HCT116 (cell line): ENCODE data around the gene ARHGAP10.

ENCODE experiments used
- ATF3 ChIP-seq: IDR thresholded peaks from 2 replicates; pipeline ENCODE4 v1.6.1; 2012
- CEBPB ChIP-seq: IDR thresholded peaks from 2 replicates; pipeline ENCODE4 v1.6.1; 2012; ENCODE audit warnings: low read depth
- CTCF ChIP-seq, 3 experiments: fragments of 200-600 bp in 1 of 3; sonication (generic) in 1 of 3; IDR thresholded peaks in 2 of 3; conservative IDR thresholded peaks in 1 of 3; 2 replicates each; pipeline ENCODE4 v1.5.1; 2012 to 2017; ENCODE audit warnings: low read depth in 2 of 3, low read length in 2 of 3, antibody characterized with exemption in 1 of 3, borderline replicate concordance in 1 of 3, control low read depth in 1 of 3, mild to moderate bottlenecking in 1 of 3, mixed read lengths in 1 of 3, mixed run types in 1 of 3, moderate library complexity in 1 of 3; ENCODE audit not compliant: insufficient read depth in 1 of 3
- EZH2 ChIP-seq: fragments of 200-600 bp; sonication (generic); IDR thresholded peaks from 2 replicates; pipeline ENCODE4 v1.6.1; 2017; ENCODE audit warnings: antibody characterized with exemption, mixed run types
- EZH2phosphoT487 ChIP-seq: fragments of 200-600 bp; IDR thresholded peaks from 2 replicates; pipeline ENCODE4 v1.6.1; 2018; ENCODE audit warnings: antibody characterized with exemption, borderline replicate concordance
- JUND ChIP-seq: IDR thresholded peaks from 2 replicates; pipeline ENCODE4 v1.6.1; 2012
- POLR2A ChIP-seq: IDR thresholded peaks from 2 replicates; pipeline ENCODE4 v1.7.0; 2011; ENCODE audit warnings: borderline replicate concordance; ENCODE audit not compliant: insufficient read depth, insufficient read length; ENCODE audit errors: extremely low read depth
- POLR2AphosphoS5 ChIP-seq: IDR thresholded peaks from 2 replicates; pipeline ENCODE4 v1.6.1; 2011; ENCODE audit warnings: mild to moderate bottlenecking, low read depth, low read length, moderate library complexity
- RAD21 ChIP-seq: IDR thresholded peaks from 2 replicates; pipeline ENCODE4 v1.6.1; 2012; ENCODE audit warnings: low read depth, mild to moderate bottlenecking
- YY1 ChIP-seq: IDR thresholded peaks from 2 replicates; pipeline ENCODE4 v1.6.1; 2011; ENCODE audit warnings: low read length, low read depth, moderate library complexity, mild to moderate bottlenecking; ENCODE audit not compliant: insufficient replicate concordance; ENCODE audit errors: extremely low read depth
- ZBTB33 ChIP-seq: IDR thresholded peaks from 2 replicates; pipeline ENCODE4 v1.6.1; 2011; ENCODE audit warnings: mild to moderate bottlenecking, low read length, moderate library complexity; ENCODE audit not compliant: insufficient replicate concordance; ENCODE audit errors: extremely low read depth
- ZNF274 ChIP-seq: fragments of 200-500 bp; sonication (Bioruptor generic); IDR thresholded peaks from 2 replicates; pipeline ENCODE4 v1.6.1; 2014; ENCODE audit warnings: mild to moderate bottlenecking, low read depth, low read length, inconsistent platforms
- TF ChIP-seq, protein P1 (sequence below): IDR thresholded peaks from 2 replicates; pipeline ENCODE4 v1.6.1; 2012; ENCODE audit warnings: low read depth

- TF ChIP-seq CTCF (IDR thresholded peaks at IDR 0.05 in 2 of 3, conservative IDR thresholded peaks at IDR 0.05 in 1 of 3; ENCODE audit: borderline replicate concordance in 1 of 3, insufficient read depth in 1 of 3, low read depth in 2 of 3, low read length in 2 of 3) = no peak
- TF ChIP-seq EZH2 = no peak
- no peak for TF ChIP-seq ZNF274
- no peak for TF ChIP-seq POLR2AphosphoS5
- TF ChIP-seq JUND = no peak
- TF ChIP-seq EZH2phosphoT487 = no peak
- TF ChIP-seq YY1 = no peak
- no peak for TF ChIP-seq POLR2A
- TF ChIP-seq CEBPB = no peak
- TF ChIP-seq, protein P1, sequence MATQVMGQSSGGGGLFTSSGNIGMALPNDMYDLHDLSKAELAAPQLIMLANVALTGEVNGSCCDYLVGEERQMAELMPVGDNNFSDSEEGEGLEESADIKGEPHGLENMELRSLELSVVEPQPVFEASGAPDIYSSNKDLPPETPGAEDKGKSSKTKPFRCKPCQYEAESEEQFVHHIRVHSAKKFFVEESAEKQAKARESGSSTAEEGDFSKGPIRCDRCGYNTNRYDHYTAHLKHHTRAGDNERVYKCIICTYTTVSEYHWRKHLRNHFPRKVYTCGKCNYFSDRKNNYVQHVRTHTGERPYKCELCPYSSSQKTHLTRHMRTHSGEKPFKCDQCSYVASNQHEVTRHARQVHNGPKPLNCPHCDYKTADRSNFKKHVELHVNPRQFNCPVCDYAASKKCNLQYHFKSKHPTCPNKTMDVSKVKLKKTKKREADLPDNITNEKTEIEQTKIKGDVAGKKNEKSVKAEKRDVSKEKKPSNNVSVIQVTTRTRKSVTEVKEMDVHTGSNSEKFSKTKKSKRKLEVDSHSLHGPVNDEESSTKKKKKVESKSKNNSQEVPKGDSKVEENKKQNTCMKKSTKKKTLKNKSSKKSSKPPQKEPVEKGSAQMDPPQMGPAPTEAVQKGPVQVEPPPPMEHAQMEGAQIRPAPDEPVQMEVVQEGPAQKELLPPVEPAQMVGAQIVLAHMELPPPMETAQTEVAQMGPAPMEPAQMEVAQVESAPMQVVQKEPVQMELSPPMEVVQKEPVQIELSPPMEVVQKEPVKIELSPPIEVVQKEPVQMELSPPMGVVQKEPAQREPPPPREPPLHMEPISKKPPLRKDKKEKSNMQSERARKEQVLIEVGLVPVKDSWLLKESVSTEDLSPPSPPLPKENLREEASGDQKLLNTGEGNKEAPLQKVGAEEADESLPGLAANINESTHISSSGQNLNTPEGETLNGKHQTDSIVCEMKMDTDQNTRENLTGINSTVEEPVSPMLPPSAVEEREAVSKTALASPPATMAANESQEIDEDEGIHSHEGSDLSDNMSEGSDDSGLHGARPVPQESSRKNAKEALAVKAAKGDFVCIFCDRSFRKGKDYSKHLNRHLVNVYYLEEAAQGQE = no peak
- no peak for TF ChIP-seq ATF3
- TF ChIP-seq ZBTB33 = no peak
- no peak for TF ChIP-seq RAD21
Measured at GRCh38 chr4:147864607-147865006, 132.7 kb downstream of the ARHGAP10 start.
